HEK293 (cell line): ENCODE measurements around the gene CA10.

ENCODE experiments used
- KLF8 ChIP-seq: fragments of 450-650 bp; formaldehyde crosslinking; IDR thresholded peaks from 2 replicates; pipeline ENCODE4 v1.5.1; 2016; ENCODE audit warnings: missing biosample characterization, missing genetic modification characterization
- YY1 ChIP-seq: fragments of 450-650 bp; formaldehyde crosslinking; IDR thresholded peaks from 2 replicates; pipeline ENCODE4 v1.5.1; 2018; ENCODE audit warnings: missing biosample characterization, missing genetic modification characterization
- ZBTB26 ChIP-seq: fragments of 450-650 bp; formaldehyde crosslinking; optimal IDR thresholded peaks from 2 replicates; pipeline ENCODE3; 2016; ENCODE audit warnings: missing biosample characterization, mild to moderate bottlenecking, missing genetic modification characterization
- ZNF707 ChIP-seq: fragments of 450-650 bp; formaldehyde crosslinking; IDR thresholded peaks from 2 replicates; pipeline ENCODE4 v1.5.1; 2016; ENCODE audit warnings: missing biosample characterization, missing genetic modification characterization
- TF ChIP-seq, protein P1 (sequence below): fragments of 450-650 bp; formaldehyde crosslinking; IDR thresholded peaks from 2 replicates; pipeline ENCODE4 v1.5.1; 2016; ENCODE audit warnings: missing biosample characterization, missing genetic modification characterization
- TF ChIP-seq, protein P2 (sequence below): fragments of 450-650 bp; formaldehyde crosslinking; IDR thresholded peaks from 2 replicates; pipeline ENCODE4 v1.5.1; 2017; ENCODE audit warnings: missing biosample characterization, missing genetic modification characterization

DNA sequence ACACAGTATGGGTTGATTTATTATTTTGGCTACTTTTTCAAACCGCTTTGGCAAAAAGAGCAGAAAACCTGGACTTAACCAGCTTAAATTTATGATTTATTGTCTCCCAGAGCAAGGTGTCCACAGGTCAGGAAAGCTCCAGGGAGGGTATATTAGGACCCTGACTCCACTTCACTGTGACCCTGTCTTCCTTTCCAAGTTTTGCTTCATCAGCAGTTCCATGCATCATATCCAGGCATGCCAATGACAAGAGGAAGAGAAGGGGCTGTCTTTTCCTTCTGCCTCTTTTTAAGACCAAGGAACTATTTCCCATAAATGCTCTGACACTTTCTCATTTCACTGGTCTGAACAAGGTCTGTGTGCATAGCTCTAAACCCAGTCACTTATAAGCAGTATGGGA is 316.8 kb downstream of the CA10 start:
- TF ChIP-seq, protein P1, sequence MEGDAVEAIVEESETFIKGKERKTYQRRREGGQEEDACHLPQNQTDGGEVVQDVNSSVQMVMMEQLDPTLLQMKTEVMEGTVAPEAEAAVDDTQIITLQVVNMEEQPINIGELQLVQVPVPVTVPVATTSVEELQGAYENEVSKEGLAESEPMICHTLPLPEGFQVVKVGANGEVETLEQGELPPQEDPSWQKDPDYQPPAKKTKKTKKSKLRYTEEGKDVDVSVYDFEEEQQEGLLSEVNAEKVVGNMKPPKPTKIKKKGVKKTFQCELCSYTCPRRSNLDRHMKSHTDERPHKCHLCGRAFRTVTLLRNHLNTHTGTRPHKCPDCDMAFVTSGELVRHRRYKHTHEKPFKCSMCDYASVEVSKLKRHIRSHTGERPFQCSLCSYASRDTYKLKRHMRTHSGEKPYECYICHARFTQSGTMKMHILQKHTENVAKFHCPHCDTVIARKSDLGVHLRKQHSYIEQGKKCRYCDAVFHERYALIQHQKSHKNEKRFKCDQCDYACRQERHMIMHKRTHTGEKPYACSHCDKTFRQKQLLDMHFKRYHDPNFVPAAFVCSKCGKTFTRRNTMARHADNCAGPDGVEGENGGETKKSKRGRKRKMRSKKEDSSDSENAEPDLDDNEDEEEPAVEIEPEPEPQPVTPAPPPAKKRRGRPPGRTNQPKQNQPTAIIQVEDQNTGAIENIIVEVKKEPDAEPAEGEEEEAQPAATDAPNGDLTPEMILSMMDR (tag by site-specific recombination), result no peak
- TF ChIP-seq ZNF707 (tag by site-specific recombination) (no peak), KLF8 (no peak), YY1 (tag by site-specific recombination) (no peak), ZBTB26 (no peak)
- TF ChIP-seq, protein P2, sequence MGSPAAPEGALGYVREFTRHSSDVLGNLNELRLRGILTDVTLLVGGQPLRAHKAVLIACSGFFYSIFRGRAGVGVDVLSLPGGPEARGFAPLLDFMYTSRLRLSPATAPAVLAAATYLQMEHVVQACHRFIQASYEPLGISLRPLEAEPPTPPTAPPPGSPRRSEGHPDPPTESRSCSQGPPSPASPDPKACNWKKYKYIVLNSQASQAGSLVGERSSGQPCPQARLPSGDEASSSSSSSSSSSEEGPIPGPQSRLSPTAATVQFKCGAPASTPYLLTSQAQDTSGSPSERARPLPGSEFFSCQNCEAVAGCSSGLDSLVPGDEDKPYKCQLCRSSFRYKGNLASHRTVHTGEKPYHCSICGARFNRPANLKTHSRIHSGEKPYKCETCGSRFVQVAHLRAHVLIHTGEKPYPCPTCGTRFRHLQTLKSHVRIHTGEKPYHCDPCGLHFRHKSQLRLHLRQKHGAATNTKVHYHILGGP (tag by site-specific recombination), result no peak
